Suprapubic skin (tissue), 4 donors: ENCODE data around the gene ZSWIM3. TPM values are rescaled to one million over a fixed set of nuclear protein-coding genes. Genes with fewer than 3 reads are reported as not detected.
"Not testable (repeated sequence)": the region's sequence is repeated elsewhere in the genome, so short reads cannot be mapped to it uniquely, and the experiment has no call there.

Source experiments
- DNase-seq, 2 donors: peaks; one replicate each; pipeline ENCODE4 v3.0.0-alpha.2; 2019; ENCODE audit warnings: low spot score in 2 of 2
- H3K27ac ChIP-seq: fragments of 200-600 bp; sonication (generic); one replicate; pipeline ENCODE4 v1.5.1; 2019
- H3K27me3 ChIP-seq: fragments of 200-600 bp; sonication (generic); one replicate; pipeline ENCODE4 v1.5.1; 2019
- H3K36me3 ChIP-seq: fragments of 200-600 bp; sonication (generic); one replicate; pipeline ENCODE4 v1.5.1; 2019
- H3K4me1 ChIP-seq: fragments of 200-600 bp; sonication (generic); one replicate; pipeline ENCODE4 v1.5.1; 2019
- H3K4me3 ChIP-seq: fragments of 200-600 bp; sonication (generic); one replicate; pipeline ENCODE4 v1.5.1; 2019; ENCODE audit warnings: mild to moderate bottlenecking
- H3K9me3 ChIP-seq: fragments of 200-600 bp; sonication (generic); one replicate; pipeline ENCODE4 v1.5.1; 2019
- EP300 ChIP-seq: sonication (generic); formaldehyde crosslinking; IDR thresholded peaks from one replicate; pipeline ENCODE4 v1.6.1; 2017; ENCODE audit warnings: antibody characterized with exemption
- POLR2A ChIP-seq, 2 donors: fragments of 450-650 bp; IDR thresholded peaks; one replicate each; pipeline ENCODE4 v1.6.1; 2017; ENCODE audit warnings: antibody characterized with exemption in 2 of 2, mild to moderate bottlenecking in 2 of 2, moderate library complexity in 2 of 2
- POLR2AphosphoS5 ChIP-seq, 3 donors: sonication (generic); formaldehyde crosslinking; IDR thresholded peaks; one replicate each; pipeline ENCODE4 v1.6.1; 2017; ENCODE audit warnings: antibody characterized with exemption in 3 of 3
- WGBS: methylation state at CpG from one replicate; pipeline ENCODE4 v1.1.5; 2018; 5-methylcytosine and 5-hydroxymethylcytosine counted together
- total RNA-seq, 4 donors: library from RNA; depleted of rRNA; stranded (reverse); fragments of >200 nt; gene quantifications; one replicate each; pipeline ENCODE4 v1.1.0, GENCODE V29; 2016
- TF ChIP-seq, protein P1 (sequence below), 2 donors: fragments of 200-600 bp in 1 of 2; fragments of 450-650 bp in 1 of 2; sonication (generic) in 1 of 2; IDR thresholded peaks; one replicate each; pipeline ENCODE4 v1.5.1; 2016 to 2019; ENCODE audit warnings: antibody characterized with exemption in 2 of 2, mild to moderate bottlenecking in 1 of 2, moderate library complexity in 1 of 2

The ZSWIM3 gene
- total RNA-seq, 4 donors from 2014 or later = 2.1 to 4.6 (median 3.6) TPM

DNA sequence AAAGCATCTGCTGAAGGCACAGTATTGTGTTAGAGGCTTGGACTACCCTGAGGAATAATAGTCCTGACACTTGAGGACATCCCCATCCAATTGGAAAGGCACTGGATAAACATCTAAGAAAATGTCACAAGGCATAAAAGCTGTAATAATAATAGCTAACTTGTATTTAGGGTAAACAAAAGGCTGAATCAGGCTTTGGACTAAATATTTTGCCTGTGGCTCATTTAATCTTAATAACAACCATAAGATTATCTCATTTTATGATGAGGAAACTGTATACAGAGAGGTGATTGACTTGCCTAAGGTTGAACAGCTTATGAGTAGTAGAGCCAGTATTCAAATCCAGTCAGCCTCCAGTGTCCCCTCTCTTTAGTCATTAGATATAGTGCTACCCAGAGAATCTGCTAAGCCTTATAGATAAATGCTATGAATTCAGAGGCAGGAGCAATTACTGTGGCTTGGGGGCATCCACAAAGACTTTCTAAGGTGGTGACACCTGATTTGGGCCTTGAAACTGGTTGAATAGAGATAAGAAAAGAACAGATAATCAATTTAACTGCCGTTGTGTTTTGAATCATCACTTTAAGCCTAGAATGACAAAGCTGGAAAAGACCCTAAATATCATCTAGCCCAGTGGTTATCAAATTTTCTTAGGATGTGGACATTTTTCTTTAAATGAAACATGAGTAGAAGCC is 16.1 kb downstream of the ZSWIM3 start:
- DNase-seq = no peak
- peaks cover 2% of the 10 kb centered on the region for H3K4me1 ChIP-seq
- peak overlapping the region; percentile 10 for H3K27ac ChIP-seq
- H3K27me3 ChIP-seq = no peaks in the 10 kb centered on the region
- peaks cover 13% of the 10 kb centered on the region for H3K36me3 ChIP-seq
- 75% methylated on average over 1 of the region's 1 CpG for WGBS
- no peak overlapping the region for H3K4me3 ChIP-seq
- no peak for TF ChIP-seq POLR2AphosphoS5 (IDR thresholded peaks at IDR 0.05)
- no peak for TF ChIP-seq POLR2A (IDR thresholded peaks at IDR 0.05)
- TF ChIP-seq EP300 = no peak
- TF ChIP-seq, protein P1, sequence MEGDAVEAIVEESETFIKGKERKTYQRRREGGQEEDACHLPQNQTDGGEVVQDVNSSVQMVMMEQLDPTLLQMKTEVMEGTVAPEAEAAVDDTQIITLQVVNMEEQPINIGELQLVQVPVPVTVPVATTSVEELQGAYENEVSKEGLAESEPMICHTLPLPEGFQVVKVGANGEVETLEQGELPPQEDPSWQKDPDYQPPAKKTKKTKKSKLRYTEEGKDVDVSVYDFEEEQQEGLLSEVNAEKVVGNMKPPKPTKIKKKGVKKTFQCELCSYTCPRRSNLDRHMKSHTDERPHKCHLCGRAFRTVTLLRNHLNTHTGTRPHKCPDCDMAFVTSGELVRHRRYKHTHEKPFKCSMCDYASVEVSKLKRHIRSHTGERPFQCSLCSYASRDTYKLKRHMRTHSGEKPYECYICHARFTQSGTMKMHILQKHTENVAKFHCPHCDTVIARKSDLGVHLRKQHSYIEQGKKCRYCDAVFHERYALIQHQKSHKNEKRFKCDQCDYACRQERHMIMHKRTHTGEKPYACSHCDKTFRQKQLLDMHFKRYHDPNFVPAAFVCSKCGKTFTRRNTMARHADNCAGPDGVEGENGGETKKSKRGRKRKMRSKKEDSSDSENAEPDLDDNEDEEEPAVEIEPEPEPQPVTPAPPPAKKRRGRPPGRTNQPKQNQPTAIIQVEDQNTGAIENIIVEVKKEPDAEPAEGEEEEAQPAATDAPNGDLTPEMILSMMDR (IDR thresholded peaks at IDR 0.05) = no peak
- H3K9me3 ChIP-seq = no peaks in the 10 kb centered on the region

DNA sequence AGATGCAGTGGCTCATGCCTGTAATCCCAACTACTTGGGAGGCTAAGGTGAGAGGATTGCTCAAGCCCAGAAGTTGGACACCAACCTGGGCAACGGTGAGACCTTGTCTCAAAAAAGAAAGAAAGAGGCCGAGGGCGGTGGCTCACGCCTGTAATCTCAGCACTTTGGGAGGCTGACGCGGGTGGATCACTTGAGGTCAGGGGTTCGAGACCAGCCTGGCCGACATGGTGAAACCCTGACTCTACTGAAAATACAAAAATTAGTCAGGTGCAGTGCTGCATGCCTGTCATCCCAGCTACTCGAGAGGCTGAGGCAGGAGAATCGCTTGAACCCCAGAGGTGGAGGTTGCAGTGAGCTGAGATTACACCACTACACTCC is 16.7 kb downstream of the ZSWIM3 start:
- not testable (repeated sequence) for H3K27me3 ChIP-seq, H3K4me1 ChIP-seq, DNase-seq, H3K4me3 ChIP-seq, H3K9me3 ChIP-seq, H3K27ac ChIP-seq
- WGBS = 93% methylated on average over 10 of the region's 10 CpGs
- peaks cover 16% of the 10 kb centered on the region for H3K36me3 ChIP-seq

DNA sequence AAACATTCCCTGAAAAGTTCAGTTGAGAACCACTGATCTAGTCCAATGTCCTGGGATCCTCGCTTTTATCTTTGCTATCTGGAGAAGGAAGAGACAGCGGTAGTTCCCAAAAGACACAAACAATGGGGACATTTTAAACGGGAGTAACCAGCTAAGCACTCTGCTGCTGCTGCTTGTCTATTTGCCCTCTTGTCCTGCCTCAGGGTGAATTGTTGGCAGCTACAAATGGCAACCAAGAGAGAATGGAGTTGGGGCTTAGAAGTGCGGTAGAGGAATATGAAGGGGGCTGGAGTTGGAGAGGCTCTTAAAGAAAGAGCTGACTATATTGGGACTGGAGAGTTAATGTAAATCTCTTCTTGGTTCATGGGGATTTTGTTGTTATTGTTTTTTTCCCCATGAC is 17.2 kb downstream of the ZSWIM3 start:
- Histone ChIP-seq H3K27ac (no peak overlapping the region), H3K9me3 (no peaks in the 10 kb centered on the region)
- TF ChIP-seq, protein P1 (IDR thresholded peaks at IDR 0.05) = no peak
- TF ChIP-seq POLR2AphosphoS5 (IDR thresholded peaks at IDR 0.05) (no peak), POLR2A (IDR thresholded peaks at IDR 0.05) (no peak), EP300 (no peak)

DNA sequence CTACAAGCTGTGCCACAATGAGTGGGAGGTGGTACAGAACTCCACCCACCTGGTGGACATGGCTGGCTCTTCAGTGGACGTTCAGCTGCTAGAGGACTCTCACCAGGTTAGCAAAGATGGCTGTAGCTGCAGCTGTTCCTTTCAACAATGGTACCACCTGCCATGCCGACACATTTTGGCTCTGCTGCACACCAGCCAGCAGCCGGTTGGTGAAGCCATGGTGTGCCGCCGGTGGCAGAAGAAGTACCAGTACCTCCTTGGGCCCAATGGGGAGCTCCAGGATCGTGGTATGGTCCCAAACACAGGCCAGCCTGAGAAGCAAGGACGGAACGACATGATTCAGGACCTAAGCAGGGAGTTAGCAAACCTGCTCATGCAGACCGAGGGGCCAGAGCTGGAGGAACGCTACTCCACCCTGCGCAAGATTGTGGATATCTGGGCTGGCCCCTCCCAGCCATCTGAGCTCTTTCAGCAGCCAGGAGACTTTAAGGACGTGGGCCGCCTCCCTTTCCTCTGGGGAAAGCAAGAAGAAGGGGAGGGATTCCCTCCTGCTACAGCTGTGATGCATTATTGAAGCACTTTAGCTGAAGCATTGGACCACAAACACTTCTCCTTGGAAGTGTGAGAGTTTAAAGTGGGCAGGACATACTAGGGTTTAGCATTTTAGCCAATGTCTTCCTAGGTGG is 20.8 kb downstream of the ZSWIM3 start:
- Histone ChIP-seq H3K27ac (no peak overlapping the region), H3K36me3 (peaks cover 25% of the 10 kb centered on the region), H3K4me3 (no peak overlapping the region), H3K4me1 (peaks cover 24% of the 10 kb centered on the region), H3K27me3 (no peaks in the 10 kb centered on the region), H3K9me3 (no peaks in the 10 kb centered on the region)
- 71% methylated on average over 13 of the region's 13 CpGs for WGBS
- no peak for TF ChIP-seq POLR2AphosphoS5 (IDR thresholded peaks at IDR 0.05)
- TF ChIP-seq, protein P1 (IDR thresholded peaks at IDR 0.05) = no peak
- no peak for TF ChIP-seq EP300
- no peak for TF ChIP-seq POLR2A (IDR thresholded peaks at IDR 0.05)
- no peak for DNase-seq

More for the DNA sequence above, 17.2 kb downstream of the ZSWIM3 start:
- peaks cover 5% of the 10 kb centered on the region for H3K4me1 ChIP-seq
- no peak overlapping the region for H3K4me3 ChIP-seq
- no peak for DNase-seq
- H3K36me3 ChIP-seq = peaks cover 16% of the 10 kb centered on the region
- 64% methylated on average over 4 of the region's 4 CpGs for WGBS
- H3K27me3 ChIP-seq = no peaks in the 10 kb centered on the region

DNA sequence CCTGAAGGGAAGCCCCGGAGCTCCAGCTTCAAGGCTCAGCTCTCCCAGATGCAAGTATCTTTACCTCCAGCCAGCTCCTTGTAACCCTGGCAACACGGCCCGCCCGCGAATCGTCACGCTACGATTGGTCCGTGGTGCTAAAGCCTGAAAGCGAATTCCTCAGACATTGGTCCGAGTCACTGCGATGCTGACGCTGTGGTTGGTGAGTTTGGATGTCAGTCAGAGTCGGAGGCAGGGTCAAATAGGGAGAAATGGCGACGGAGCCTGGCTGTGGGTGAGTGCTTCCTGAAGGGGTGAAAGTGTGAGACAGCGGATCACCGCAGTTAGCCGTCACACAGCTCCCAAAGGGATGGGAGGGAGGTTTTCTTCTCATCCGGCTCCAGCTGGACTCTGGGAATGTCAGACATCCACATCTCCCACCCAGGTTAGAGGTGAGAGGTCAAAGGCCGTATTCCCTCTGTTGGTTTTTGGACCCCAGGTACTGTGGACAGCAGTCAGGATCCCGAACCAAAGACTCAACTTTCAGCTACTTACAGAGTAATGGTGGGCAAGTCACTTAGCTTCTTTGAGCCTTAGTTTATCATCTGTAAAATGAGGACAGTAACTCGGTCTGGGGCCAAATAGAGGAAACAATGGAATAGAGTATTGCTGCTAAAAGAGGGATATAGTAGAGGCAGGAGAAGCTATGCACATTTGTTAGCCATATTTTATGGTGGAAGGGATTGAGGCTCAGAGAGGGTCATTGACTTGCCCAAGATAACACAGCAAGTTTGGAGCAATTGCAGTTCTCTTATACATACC is 23.8 kb downstream of the ZSWIM3 start, which contains the start of gene ZSWIM1:
Gene ZSWIM1, plus strand, starts transcription at position 240 of the 801 bp plus-strand sequence. CDS start 1,366 bp downstream, outside the sequence.
- TF ChIP-seq POLR2AphosphoS5 (IDR thresholded peaks at IDR 0.05) = peak in 1 of 3 donors; percentile 74
- no peak for TF ChIP-seq EP300
- TF ChIP-seq POLR2A (IDR thresholded peaks at IDR 0.05) = peak; percentile 21 to 60
- TF ChIP-seq, protein P1 (IDR thresholded peaks at IDR 0.05) = no peak
- peak; percentile 100 for DNase-seq
- Histone ChIP-seq H3K4me3 (peak within 1 kb of the TSS; percentile 54), H3K9me3 (no peaks in the 10 kb centered on the region), H3K27me3 (no peaks in the 10 kb centered on the region), H3K4me1 (peaks cover 28% of the 10 kb centered on the region), H3K36me3 (peaks cover 39% of the 10 kb centered on the region), H3K27ac (peak within 1 kb of the TSS; percentile 76)
- WGBS = 1% methylated on average over 19 of the region's 23 CpGs
